ENCODE data around the gene CPEB3. TPM values are rescaled to one million over a fixed set of nuclear protein-coding genes. Genes with fewer than 3 reads are reported as not detected.
"Not testable (repeated sequence)": the region's sequence is repeated elsewhere in the genome, so short reads cannot be mapped to it uniquely, and the experiment has no call there.

The CPEB3 gene
- total RNA-seq, 1 donor from 2014 or later: 1.8 TPM

GRCh38 chr10:92142949-92143348, 147.9 kb downstream of the CPEB3 start:
- DNase-seq (ENCODE audit: low read depth): no peak

GRCh38 chr10:92142512-92142911, 148.4 kb downstream of the CPEB3 start:
- no peak for DNase-seq (ENCODE audit: low read depth)

GRCh38 chr10:92141147-92141546, 149.7 kb downstream of the CPEB3 start:
- DNase-seq (ENCODE audit: low read depth): not testable (repeated sequence)

GRCh38 chr10:92134049-92134448, 156.8 kb downstream of the CPEB3 start:
- DNase-seq (ENCODE audit: low read depth): not testable (repeated sequence)

GRCh38 chr10:92131275-92131820, 159.5 kb downstream of the CPEB3 start:
- DNase-seq (ENCODE audit: low read depth): peak; percentile 85

GRCh38 chr10:92130622-92131274, 160.1 kb downstream of the CPEB3 start:
- DNase-seq (ENCODE audit: low read depth): no peak

GRCh38 chr10:92126100-92126650, 164.7 kb downstream of the CPEB3 start:
- peak; percentile 97 for DNase-seq (ENCODE audit: low read depth)

- no peak for DNase-seq (ENCODE audit: low read depth)
Observed at GRCh38 chr10:92125144-92125543, 165.7 kb downstream of the CPEB3 start.

- peak; percentile 96 for DNase-seq (ENCODE audit: low read depth)
Observed at GRCh38 chr10:92124616-92125143, 166.2 kb downstream of the CPEB3 start.

- no peak for DNase-seq (ENCODE audit: low read depth)
Observed at GRCh38 chr10:92124020-92124419, 166.9 kb downstream of the CPEB3 start.

- DNase-seq (ENCODE audit: low read depth): peak; percentile 94
Observed at GRCh38 chr10:92122941-92123450, 167.9 kb downstream of the CPEB3 start.

- no peak for DNase-seq (ENCODE audit: low read depth)
Observed at GRCh38 chr10:92121686-92122492, 169.0 kb downstream of the CPEB3 start.

- no peak for DNase-seq (ENCODE audit: low read depth)
Observed at GRCh38 chr10:92119340-92119739, 171.5 kb downstream of the CPEB3 start.

GRCh38 chr10:92114917-92115316, 176.0 kb downstream of the CPEB3 start:
- not testable (repeated sequence) for DNase-seq (ENCODE audit: low read depth)

GRCh38 chr10:92113911-92114600, 176.8 kb downstream of the CPEB3 start:
- DNase-seq (ENCODE audit: low read depth): peak; percentile 48

- DNase-seq (ENCODE audit: low read depth): no peak
Observed at GRCh38 chr10:92112462-92112861, 178.4 kb downstream of the CPEB3 start.

GRCh38 chr10:92111336-92111939, 179.4 kb downstream of the CPEB3 start:
- no peak for DNase-seq (ENCODE audit: low read depth)

- DNase-seq (ENCODE audit: low read depth): peak; percentile 44
Observed at GRCh38 chr10:92110039-92110794, 180.7 kb downstream of the CPEB3 start.

- no peak for DNase-seq (ENCODE audit: low read depth)
Observed at GRCh38 chr10:92108747-92109146, 182.1 kb downstream of the CPEB3 start.

- no peak for DNase-seq (ENCODE audit: low read depth)
Observed at GRCh38 chr10:92108120-92108519, 182.8 kb downstream of the CPEB3 start.
